Stomach (tissue), 4 donors: ENCODE results near the gene DENND2D.

Experiments used
- CTCF ChIP-seq, 7 experiments: fragments of 450-650 bp in 4 of 7; fragments of 200-600 bp in 3 of 7; sonication (generic) in 3 of 7; IDR thresholded peaks; one replicate each; pipeline ENCODE4 v1.5.1; 2016 to 2019; ENCODE audit warnings: antibody characterized with exemption in 7 of 7, control low read depth in 2 of 7, mild to moderate bottlenecking in 1 of 7
- EP300 ChIP-seq: sonication (generic); formaldehyde crosslinking; IDR thresholded peaks from one replicate; pipeline ENCODE4 v1.6.1; 2017; ENCODE audit warnings: antibody characterized with exemption
- POLR2A ChIP-seq, 4 donors: fragments of 450-650 bp; IDR thresholded peaks; one replicate each; pipeline ENCODE4 v1.6.1; 2016; ENCODE audit warnings: antibody characterized with exemption in 4 of 4, control low read depth in 2 of 4, mild to moderate bottlenecking in 1 of 4, moderate library complexity in 1 of 4
- POLR2AphosphoS5 ChIP-seq, 3 donors: sonication (generic); formaldehyde crosslinking; IDR thresholded peaks; one replicate each; pipeline ENCODE4 v1.6.1; 2016; ENCODE audit warnings: antibody characterized with exemption in 3 of 3

- TF ChIP-seq CTCF (IDR thresholded peaks at IDR 0.05), result no peak
- TF ChIP-seq POLR2A (IDR thresholded peaks at IDR 0.05), result no peak
- TF ChIP-seq EP300, result no peak
- TF ChIP-seq POLR2AphosphoS5 (IDR thresholded peaks at IDR 0.05), result no peak
These were observed 38.5 kb downstream of the DENND2D start for GRCh38 chr1:111161843-111162487.
